ENCODE results near the gene CYP19A1.

Gene CYP19A1

GRCh38 chr15:51185213-51186159 lies 152.9 kb downstream of the CYP19A1 start:
- no peak for TF ChIP-seq CTCF (IDR thresholded peaks at IDR 0.05; ENCODE audit: control insufficient read depth, extremely low read depth, insufficient read depth)

DNA sequence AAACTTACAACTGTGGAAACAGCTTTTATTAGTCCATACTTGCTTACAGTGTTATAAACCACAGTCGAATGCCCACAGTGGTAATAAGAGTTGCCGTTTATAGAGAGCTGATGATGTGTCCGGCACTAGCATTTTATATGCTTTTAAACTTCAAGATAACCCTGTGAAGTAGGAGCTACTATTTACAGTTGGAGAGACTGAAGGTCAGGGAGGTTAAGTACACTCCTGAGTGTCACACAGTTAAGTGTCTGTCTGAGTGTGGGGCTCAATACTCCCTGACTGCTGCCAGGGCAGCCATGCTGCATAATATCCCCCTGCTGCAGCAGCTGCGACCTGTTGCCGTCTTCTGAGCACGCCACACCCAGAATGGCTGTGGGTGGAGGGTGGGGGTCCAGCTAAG lies 153.8 kb downstream of the CYP19A1 start:
- H3K4me3 ChIP-seq (ENCODE audit: low read depth, low read length) = no peak overlapping the region
- TF ChIP-seq CTCF (IDR thresholded peaks at IDR 0.05; ENCODE audit: control insufficient read depth, extremely low read depth, insufficient read depth) = no peak
- DNase-seq (ENCODE audit: low read depth) = no peak

More at GRCh38 chr15:51185213-51186159, 152.9 kb downstream of the CYP19A1 start:
- DNase-seq (ENCODE audit: low read depth) = no peak
- no peak overlapping the region for H3K4me3 ChIP-seq (ENCODE audit: low read depth, low read length)

DNA sequence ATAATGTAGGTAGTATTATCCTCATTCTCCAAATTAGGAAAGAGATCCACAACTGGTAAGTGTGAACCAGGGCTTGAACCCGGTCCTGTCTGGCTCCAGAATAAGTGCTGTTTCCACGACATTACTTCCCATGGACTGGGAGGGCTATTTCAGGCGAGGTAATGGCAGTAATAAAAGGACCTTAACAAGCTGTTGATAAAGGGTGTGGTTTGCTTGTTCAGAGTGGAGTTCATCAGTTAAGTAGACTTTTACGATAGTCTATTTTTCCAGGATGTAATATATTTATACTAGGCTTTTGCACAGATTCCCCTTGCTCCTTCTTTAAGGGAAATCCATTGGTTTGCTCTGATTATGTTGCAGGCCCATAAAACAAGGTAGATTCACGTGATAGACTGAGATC lies 155.3 kb downstream of the CYP19A1 start:
- H3K4me3 ChIP-seq (ENCODE audit: low read depth, low read length) = no peak overlapping the region
- no peak for DNase-seq (ENCODE audit: low read depth)
- TF ChIP-seq CTCF (IDR thresholded peaks at IDR 0.05; ENCODE audit: control insufficient read depth, extremely low read depth, insufficient read depth) = no peak

DNA sequence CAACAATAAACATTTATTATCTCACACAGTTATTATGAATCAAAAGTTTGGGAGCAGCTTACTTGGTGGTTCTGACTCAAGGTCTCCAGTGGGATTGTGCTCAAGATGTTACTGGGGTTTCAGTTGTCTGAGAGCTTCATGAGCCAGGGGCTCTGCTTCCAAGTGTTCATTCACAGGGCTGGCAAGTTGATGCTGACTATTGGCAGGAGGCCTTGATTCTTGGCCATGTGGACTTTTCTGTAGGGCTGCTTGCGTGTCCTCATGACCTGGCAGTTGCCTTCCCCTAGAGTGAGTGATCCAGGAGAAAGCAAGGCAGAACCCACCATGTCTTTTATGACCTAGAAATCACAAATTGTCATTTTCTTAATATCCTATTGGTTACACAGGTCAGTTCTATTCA lies 156.5 kb downstream of the CYP19A1 start:
- TF ChIP-seq CTCF (IDR thresholded peaks at IDR 0.05; ENCODE audit: control insufficient read depth, extremely low read depth, insufficient read depth) = no peak
- DNase-seq (ENCODE audit: low read depth) = no peak

GRCh38 chr15:51181221-51181620 lies 157.2 kb downstream of the CYP19A1 start:
- no peak overlapping the region for H3K4me3 ChIP-seq (ENCODE audit: low read depth, low read length)
- TF ChIP-seq CTCF (IDR thresholded peaks at IDR 0.05; ENCODE audit: control insufficient read depth, extremely low read depth, insufficient read depth) = no peak
- no peak for DNase-seq (ENCODE audit: low read depth)

More for the DNA sequence above, 156.5 kb downstream of the CYP19A1 start:
- H3K4me3 ChIP-seq (ENCODE audit: low read depth, low read length) = no peak overlapping the region

DNA sequence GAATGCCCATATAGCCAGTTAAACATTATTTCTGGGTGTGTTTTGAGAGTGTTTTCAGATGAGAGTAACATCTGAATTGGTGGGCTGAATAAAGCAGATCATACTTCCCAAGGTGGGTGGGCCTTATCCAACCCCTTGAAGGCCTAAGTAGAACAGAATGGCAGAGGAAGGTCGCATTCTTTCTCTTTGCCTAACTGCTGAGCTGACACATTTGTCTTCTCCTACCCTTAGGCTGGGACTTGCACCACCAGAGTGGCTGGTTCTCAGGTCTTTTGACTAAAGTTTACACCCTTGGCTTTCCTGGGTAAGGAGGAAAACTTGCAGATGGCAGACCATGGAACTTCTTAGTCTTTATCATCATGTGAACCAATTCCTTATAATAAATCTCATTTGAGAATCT lies 157.9 kb downstream of the CYP19A1 start:
- no peak for TF ChIP-seq CTCF (IDR thresholded peaks at IDR 0.05; ENCODE audit: control insufficient read depth, extremely low read depth, insufficient read depth)

More for the DNA sequence above, 157.9 kb downstream of the CYP19A1 start:
- DNase-seq (ENCODE audit: low read depth) = no peak
- no peak overlapping the region for H3K4me3 ChIP-seq (ENCODE audit: low read depth, low read length)

All from LNCaP clone FGC (cell line).